ENCODE measurements around the gene COPG1.
"Not testable (repeated sequence)": the region's sequence is repeated elsewhere in the genome, so short reads cannot be mapped to it uniquely, and the experiment has no call there.

COPG1 gene

DNA sequence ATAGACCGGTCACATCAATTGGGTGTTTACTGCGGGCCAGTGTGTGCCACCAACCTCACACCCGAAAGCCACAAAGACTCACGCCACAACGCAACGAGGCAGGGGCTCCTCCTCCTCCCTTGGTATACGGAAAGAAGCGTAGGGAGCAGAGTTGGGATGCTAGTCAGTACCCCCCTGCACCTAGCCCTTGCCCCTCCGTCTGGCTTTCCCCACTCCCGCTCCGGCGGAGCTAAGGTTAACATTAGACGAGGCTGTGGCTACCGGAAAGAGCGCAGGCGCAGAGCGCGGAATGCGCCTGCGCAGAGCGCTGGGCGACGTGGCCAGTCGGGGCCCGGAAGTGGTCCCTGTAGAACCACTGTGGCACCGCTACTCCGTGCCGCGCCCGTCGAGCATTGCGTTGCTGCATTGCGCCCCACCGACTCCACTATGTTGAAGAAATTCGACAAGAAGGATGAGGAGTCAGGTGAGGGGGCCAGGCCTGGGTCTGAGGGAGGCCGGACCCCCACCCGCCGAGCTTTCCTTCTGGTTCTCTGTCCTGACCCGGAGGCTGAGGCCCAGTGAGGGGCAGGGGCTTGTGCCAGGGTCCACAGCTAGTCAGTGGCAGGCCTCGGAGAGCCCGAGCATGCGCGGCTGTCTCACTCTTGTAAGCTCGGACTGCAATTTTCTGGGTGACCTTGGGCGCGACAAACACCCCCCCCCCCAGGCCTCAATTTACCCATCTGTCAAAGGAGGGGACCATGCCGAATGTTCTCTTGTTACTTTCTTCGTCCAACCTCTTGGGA lies at the start of gene COPG1:
COPG1 (plus strand) TSS at position 323 of the 782 bp plus-strand sequence; CDS start at position 427, 104 bp downstream.
- peak; percentile 88 for DNase-seq

DNA sequence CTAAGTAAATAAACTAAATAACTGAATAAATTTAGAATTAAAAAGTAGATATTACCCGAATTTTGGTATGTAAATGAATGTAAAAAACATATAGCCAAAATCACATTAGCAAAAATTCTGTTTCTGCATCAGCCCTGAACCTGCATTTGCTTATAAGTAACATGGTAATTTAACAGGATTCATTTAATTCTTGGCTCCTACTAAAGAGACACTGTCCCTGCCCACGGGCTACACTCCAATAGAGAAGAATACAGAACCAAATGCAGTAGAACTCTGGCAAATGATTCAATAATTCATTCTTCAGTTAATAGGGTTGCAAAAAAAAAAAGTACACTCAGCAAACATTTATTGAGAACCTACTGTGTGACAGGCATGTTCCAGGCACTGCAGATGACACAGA lies 44.9 kb upstream of the COPG1 start:
- DNase-seq: no peak

DNA sequence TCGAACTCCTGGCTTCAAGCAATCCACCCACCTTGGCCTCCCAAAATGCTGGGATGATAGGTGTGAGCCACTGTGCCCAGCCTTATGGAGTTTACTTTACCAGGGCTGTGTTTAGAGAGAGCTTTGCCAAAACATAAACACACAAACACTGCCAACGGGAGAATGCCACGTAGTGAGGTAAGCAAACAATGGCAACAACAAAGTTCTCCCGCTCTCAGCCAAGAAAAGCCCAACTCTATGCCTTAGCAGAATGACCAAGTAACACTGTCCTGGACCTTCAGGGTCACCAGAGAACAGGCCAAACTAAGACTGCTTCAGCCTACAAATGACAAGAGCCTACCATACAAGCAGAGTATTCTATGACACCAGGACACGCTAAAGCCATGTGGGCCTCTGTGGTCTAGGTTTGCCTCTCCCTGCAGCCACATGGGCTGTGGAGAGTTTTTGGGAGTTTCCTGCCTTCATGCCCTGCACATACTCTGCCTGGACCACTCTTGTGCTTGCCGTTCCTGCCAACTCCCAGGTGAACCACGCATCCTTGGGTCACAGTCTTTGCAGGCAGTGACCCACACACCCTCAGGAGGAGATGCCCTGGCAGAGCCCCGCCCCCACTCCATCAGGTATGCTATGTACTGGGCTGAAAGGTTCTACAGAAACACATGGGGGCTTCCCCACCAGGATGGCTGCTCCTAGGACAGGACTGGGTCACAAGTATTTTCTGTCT lies 44.1 kb upstream of the COPG1 start:
- DNase-seq: no peak

DNA sequence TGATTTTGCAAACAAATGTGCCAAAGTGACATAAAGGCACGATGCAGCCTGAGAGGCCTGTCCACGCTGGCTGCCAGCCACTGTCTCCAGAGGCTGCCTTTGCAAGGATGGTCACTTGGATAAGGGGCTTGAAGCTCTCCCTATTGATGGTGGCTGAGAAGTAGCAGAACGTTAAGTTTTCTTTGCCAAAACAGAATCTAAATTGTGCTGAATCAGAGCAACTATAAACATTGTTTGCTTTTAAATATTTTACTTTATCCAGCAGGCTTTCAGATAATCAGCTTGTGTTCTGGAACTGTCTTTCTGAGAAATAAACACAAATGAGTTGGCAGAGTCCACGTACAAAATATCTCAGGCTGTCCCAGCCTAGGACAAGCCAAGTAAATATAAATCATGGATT lies 41.9 kb upstream of the COPG1 start:
- no peak for DNase-seq

- DNase-seq: no peak
Measured at GRCh38 chr3:129211345-129211744, 38.1 kb upstream of the COPG1 start.

GRCh38 chr3:129211772-129212171 lies 37.6 kb upstream of the COPG1 start:
- DNase-seq: no peak

GRCh38 chr3:129213238-129213637 lies 36.2 kb upstream of the COPG1 start:
- no peak for DNase-seq

GRCh38 chr3:129218742-129219141 lies 30.7 kb upstream of the COPG1 start:
- DNase-seq: no peak

GRCh38 chr3:129224387-129224786 lies 25.0 kb upstream of the COPG1 start:
- not testable (repeated sequence) for DNase-seq

DNA sequence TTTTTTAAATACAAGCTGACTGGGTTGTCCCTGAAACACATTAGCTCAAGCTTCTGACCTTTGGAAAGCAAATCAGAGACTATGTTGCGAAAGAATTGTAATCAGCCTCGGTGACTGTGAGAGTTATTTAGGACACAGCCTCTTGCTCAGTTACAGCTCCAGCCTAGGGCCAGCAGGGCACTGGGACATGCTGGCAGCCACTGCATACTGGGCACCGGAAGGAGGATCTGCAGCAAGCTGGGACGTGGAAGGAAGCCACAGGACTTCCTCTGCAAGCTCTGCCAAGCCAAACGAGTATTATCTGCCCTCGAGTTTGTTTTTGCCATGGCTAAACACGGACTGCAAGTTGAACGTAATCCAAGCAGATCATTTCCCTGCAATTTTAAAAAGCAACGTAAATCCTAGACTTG lies 24.4 kb upstream of the COPG1 start:
- DNase-seq: no peak

- no peak for DNase-seq
Measured at GRCh38 chr3:129226374-129226773, 23.0 kb upstream of the COPG1 start.

GRCh38 chr3:129228891-129229585 lies 20.4 kb upstream of the COPG1 start:
- DNase-seq: no peak

DNA sequence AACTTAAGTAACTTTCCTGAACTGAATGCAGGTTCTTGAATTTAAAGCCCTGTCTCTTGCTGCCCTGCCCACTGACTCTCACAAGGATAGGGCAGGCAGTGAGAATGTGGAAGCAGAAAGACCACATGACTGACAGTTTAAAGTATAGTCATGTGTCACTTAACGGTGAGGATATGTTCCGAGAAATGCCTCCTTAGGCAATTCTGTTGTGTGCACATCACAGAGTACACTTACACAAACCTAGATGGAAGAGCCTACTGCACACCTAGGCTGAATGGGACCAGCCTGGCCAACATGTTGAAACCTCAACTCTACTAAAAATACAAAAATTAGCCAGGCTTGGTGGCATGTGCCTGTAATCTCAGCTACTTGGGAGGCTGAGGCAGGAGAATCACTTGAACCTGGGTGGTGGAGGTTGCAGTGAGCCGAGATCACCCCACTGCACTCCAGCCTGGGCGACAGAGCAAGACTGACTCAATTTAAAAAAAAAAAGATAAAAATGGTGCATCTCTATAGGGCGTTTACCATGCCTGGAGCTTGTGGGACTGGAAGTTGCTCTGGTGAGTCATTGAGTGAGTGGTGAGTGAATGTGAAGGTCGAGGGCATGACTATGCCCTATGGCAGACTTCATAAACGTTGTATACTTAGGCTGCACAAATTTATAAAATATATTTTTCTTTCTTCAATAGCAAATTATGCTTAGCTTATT lies 18.9 kb upstream of the COPG1 start:
- DNase-seq: no peak

DNA sequence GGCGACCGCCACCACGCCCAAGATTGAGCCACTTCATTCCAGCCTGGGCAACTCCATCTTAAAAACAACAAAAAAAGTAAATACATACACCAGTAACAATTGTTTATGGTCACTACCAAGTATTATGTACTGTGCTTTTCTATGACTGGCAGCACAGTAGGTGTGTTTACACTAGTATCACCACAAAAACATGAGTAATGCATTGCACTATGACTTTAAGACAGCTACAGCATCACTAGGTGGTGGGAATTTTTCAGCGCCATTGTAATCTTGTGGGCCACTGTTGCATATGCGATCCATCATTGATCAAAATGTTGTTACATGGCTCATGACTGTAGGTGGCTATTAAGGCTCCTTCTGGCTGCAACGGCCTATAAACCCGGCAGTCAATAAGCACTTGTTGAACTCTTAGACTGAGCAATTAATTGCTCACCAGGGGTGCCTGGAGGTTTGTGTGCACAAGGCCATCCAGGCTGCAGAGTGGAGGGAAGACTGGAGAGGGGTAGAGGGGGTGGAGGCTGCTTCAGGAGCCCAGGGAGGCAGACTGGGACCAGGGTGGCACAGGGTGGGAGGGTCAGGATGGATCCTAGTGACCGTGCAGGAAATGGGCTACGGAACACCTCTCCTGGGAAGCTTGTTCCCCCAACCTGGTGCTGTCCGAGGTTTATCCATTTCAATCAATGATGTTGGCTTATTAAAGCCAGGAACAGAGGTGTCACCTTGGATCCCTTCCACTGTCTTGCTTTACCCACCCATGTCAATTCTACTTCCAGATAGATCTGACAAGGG lies 17.9 kb upstream of the COPG1 start:
- DNase-seq: no peak

- DNase-seq: no peak
Measured at GRCh38 chr3:129233538-129233937, 15.9 kb upstream of the COPG1 start.

GRCh38 chr3:129234441-129234840 lies 15.0 kb upstream of the COPG1 start:
- no peak for DNase-seq

GRCh38 chr3:129235344-129235917 lies 14.0 kb upstream of the COPG1 start:
- DNase-seq: no peak

- DNase-seq: no peak
Measured at GRCh38 chr3:129238945-129239705, 10.3 kb upstream of the COPG1 start.

DNA sequence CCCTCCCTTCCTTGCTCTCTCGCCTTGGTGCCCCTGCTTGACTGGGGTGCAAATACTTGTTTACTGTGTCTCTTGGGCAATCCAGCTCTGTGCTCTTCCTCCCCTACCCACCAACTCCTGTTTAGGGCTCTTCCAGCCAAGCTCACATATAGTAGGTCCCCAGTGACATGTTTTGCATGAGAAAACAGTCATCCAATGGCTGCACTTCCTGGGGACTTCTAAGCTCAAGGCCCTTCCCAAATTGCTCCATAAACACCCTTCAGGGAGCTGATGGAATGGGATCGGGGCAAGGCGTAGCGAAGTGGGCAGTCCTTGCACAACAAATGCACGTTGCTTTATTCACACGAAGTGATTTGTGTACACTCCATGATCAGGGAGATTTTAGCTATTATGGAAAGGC lies 9.4 kb upstream of the COPG1 start:
- DNase-seq: no peak

GRCh38 chr3:129240436-129240835 lies 9.0 kb upstream of the COPG1 start:
- DNase-seq: no peak

DNA sequence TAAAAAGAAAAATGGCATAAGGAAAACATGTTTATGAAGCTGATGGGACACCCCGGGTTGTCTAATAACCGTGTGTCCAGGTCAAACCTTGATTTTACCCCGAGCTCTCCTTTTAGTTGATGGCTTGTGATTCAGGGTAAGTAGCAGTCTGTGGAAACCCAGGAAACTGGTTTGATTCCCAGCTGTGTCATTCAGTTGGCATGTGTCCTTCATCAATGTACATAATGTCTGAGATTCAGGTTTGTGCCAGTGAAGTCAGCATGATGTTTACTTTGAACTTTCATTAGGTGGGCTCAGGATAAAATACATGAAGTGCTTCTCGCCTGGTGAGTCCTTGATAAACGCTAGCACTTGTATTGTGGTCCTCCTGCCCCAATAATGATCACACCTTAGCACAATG lies 4.3 kb upstream of the COPG1 start:
- DNase-seq: no peak
